ENCODE data around the gene FANCC.

DNA sequence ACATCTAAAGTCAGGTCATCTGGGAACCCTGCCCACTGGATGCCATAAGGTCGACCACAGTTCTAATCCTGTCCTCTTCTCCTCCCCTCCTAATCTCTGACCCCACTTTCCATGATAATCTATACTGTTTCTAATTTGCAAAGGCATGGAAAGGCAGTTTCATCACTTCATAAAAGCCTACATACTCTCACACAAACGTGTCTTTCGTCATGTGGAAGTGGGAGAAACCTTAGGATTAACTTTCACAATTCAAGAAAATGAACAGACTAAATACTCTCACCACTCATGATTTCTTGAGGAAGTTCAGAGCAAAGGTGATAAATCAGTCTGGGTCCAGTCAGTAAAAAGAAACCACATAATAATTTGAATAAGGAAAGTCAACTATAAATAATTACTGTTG is 5.5 kb downstream of the FANCC start:
- TF ChIP-seq, protein P1, sequence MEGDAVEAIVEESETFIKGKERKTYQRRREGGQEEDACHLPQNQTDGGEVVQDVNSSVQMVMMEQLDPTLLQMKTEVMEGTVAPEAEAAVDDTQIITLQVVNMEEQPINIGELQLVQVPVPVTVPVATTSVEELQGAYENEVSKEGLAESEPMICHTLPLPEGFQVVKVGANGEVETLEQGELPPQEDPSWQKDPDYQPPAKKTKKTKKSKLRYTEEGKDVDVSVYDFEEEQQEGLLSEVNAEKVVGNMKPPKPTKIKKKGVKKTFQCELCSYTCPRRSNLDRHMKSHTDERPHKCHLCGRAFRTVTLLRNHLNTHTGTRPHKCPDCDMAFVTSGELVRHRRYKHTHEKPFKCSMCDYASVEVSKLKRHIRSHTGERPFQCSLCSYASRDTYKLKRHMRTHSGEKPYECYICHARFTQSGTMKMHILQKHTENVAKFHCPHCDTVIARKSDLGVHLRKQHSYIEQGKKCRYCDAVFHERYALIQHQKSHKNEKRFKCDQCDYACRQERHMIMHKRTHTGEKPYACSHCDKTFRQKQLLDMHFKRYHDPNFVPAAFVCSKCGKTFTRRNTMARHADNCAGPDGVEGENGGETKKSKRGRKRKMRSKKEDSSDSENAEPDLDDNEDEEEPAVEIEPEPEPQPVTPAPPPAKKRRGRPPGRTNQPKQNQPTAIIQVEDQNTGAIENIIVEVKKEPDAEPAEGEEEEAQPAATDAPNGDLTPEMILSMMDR (IDR thresholded peaks at IDR 0.05; ENCODE audit: borderline replicate concordance, extremely low read depth, low read length, poor library complexity, severe bottlenecking) = no peak
- TF ChIP-seq EZH2 (IDR thresholded peaks at IDR 0.05; ENCODE audit: borderline replicate concordance, low read depth, low read length, severe bottlenecking) = no peak

Measured in DND-41 (cell line).